ENCODE measurements around the gene C2CD2L.
A peak's percentile ranks its signal among the peaks of the same experiment; 100 is the strongest.

C2CD2L gene

GRCh38 chr11:119093942-119094815, 13.0 kb upstream of the C2CD2L start:
- no peaks in the 10 kb centered on the region for H3K27me3 ChIP-seq (ENCODE audit: insufficient read depth, poor library complexity, severe bottlenecking)
- peak in 1 of 2 experiments; percentile 30 for DNase-seq (ENCODE audit: low read depth in 1 of 2, low spot score in 1 of 2)
- peak overlapping the region; percentile 88 for H3K4me3 ChIP-seq (replicated peaks; ENCODE audit: insufficient read depth, low read length)

DNA sequence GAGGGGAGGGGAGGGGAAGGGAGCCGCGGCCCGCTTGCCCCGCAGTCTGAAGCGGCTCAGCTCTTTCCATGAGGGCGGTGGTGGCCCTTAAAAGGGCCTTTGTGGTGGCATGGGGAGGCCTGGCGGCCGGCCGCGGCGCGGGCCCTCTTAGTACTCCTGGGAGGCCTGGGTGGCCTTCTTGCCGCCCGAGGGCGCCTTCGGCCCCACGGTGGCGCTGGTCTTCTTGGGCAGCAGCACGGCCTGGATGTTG, 12.4 kb upstream of the C2CD2L start:
- peak overlapping the region; percentile 92 for H3K27ac ChIP-seq (replicated peaks)
- peak overlapping the region; percentile 88 for H3K4me3 ChIP-seq (replicated peaks; ENCODE audit: insufficient read depth, low read length)
- no peaks in the 10 kb centered on the region for H3K27me3 ChIP-seq (ENCODE audit: insufficient read depth, poor library complexity, severe bottlenecking)
- DNase-seq (ENCODE audit: low read depth in 1 of 2, low spot score in 1 of 2), result no peak
- TF ChIP-seq POLR2AphosphoS5 (IDR thresholded peaks at IDR 0.05; ENCODE audit: low read depth), result no peak
- TF ChIP-seq SPI1 (IDR thresholded peaks at IDR 0.05; ENCODE audit: borderline replicate concordance, low read depth), result no peak
- TF ChIP-seq CTCF (IDR thresholded peaks at IDR 0.05; ENCODE audit: insufficient read depth, low read length), result no peak
- TF ChIP-seq, protein P1, sequence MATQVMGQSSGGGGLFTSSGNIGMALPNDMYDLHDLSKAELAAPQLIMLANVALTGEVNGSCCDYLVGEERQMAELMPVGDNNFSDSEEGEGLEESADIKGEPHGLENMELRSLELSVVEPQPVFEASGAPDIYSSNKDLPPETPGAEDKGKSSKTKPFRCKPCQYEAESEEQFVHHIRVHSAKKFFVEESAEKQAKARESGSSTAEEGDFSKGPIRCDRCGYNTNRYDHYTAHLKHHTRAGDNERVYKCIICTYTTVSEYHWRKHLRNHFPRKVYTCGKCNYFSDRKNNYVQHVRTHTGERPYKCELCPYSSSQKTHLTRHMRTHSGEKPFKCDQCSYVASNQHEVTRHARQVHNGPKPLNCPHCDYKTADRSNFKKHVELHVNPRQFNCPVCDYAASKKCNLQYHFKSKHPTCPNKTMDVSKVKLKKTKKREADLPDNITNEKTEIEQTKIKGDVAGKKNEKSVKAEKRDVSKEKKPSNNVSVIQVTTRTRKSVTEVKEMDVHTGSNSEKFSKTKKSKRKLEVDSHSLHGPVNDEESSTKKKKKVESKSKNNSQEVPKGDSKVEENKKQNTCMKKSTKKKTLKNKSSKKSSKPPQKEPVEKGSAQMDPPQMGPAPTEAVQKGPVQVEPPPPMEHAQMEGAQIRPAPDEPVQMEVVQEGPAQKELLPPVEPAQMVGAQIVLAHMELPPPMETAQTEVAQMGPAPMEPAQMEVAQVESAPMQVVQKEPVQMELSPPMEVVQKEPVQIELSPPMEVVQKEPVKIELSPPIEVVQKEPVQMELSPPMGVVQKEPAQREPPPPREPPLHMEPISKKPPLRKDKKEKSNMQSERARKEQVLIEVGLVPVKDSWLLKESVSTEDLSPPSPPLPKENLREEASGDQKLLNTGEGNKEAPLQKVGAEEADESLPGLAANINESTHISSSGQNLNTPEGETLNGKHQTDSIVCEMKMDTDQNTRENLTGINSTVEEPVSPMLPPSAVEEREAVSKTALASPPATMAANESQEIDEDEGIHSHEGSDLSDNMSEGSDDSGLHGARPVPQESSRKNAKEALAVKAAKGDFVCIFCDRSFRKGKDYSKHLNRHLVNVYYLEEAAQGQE (IDR thresholded peaks at IDR 0.05; ENCODE audit: insufficient replicate concordance, low read depth), result no peak
- TF ChIP-seq GABPA (IDR thresholded peaks at IDR 0.05; ENCODE audit: low read depth), result no peak

More at GRCh38 chr11:119093942-119094815, 13.0 kb upstream of the C2CD2L start:
- TF ChIP-seq CTCF (IDR thresholded peaks at IDR 0.05; ENCODE audit: insufficient read depth, low read length), result no peak
- peak overlapping the region; percentile 92 for H3K27ac ChIP-seq (replicated peaks)

DNA sequence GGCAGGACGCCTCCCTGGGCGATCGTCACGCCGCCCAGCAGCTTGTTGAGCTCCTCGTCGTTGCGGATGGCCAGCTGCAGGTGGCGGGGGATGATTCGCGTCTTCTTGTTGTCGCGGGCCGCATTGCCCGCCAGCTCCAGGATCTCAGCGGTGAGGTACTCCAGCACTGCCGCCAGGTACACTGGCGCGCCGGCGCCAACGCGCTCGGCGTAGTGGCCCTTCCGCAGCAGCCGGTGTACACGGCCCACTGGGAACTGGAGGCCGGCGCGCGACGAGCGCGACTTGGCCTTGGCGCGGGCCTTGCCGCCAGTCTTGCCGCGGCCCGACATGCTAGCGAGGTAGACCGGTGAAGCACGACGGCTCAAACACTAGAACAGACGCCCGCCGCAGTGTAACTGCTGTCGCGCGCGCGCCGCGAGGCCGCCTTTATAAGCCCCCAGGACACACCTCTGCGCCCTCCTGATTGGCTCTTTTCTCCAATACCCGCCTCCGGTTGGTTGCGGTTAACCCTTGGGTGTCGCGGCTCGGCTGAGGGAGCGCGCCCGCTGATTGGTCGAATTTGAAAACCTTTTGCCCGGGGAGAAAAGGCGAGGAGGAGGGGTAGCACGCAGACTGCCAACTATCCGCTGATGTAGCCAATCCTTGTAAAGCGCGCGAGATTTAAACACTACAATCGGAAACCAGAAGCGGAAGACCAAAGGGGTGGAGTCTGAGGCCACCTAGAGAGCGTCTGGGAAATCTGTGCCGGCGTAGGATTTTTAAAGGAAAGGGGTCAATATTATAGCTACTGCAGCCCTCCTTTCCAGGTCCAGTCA, 11.9 kb upstream of the C2CD2L start:
- TF ChIP-seq POLR2AphosphoS5 (IDR thresholded peaks at IDR 0.05; ENCODE audit: low read depth), result peak; percentile 100
- TF ChIP-seq SPI1 (IDR thresholded peaks at IDR 0.05; ENCODE audit: borderline replicate concordance, low read depth), result peak; percentile 43; the same call in 1 of the 2 replicates
- TF ChIP-seq, protein P1 (IDR thresholded peaks at IDR 0.05; ENCODE audit: insufficient replicate concordance, low read depth), result peak; percentile 81
- no peak for TF ChIP-seq GABPA (IDR thresholded peaks at IDR 0.05; ENCODE audit: low read depth)
- TF ChIP-seq CTCF (IDR thresholded peaks at IDR 0.05; ENCODE audit: insufficient read depth, low read length), result no peak
- peak overlapping the region; percentile 88 for H3K4me3 ChIP-seq (replicated peaks; ENCODE audit: insufficient read depth, low read length)
- peak overlapping the region; percentile 92 for H3K27ac ChIP-seq (replicated peaks)
- DNase-seq (ENCODE audit: low read depth in 1 of 2, low spot score in 1 of 2), result peak; percentile 97 to 100
- no peaks in the 10 kb centered on the region for H3K27me3 ChIP-seq (ENCODE audit: insufficient read depth, poor library complexity, severe bottlenecking)

Measured in HL-60 (cell line).